ENCODE measurements around the gene IL19.

- TF ChIP-seq, protein P1, sequence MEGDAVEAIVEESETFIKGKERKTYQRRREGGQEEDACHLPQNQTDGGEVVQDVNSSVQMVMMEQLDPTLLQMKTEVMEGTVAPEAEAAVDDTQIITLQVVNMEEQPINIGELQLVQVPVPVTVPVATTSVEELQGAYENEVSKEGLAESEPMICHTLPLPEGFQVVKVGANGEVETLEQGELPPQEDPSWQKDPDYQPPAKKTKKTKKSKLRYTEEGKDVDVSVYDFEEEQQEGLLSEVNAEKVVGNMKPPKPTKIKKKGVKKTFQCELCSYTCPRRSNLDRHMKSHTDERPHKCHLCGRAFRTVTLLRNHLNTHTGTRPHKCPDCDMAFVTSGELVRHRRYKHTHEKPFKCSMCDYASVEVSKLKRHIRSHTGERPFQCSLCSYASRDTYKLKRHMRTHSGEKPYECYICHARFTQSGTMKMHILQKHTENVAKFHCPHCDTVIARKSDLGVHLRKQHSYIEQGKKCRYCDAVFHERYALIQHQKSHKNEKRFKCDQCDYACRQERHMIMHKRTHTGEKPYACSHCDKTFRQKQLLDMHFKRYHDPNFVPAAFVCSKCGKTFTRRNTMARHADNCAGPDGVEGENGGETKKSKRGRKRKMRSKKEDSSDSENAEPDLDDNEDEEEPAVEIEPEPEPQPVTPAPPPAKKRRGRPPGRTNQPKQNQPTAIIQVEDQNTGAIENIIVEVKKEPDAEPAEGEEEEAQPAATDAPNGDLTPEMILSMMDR (IDR thresholded peaks at IDR 0.05) = no peak
- no peak for TF ChIP-seq POLR2A (IDR thresholded peaks at IDR 0.05)
Observed at GRCh38 chr1:206748348-206749030, 22.1 kb upstream of the IL19 start.
